Fibroblast of peridontal ligament (primary cell): ENCODE data around the gene KCNH5.

Experiments
- DNase-seq: peaks from one replicate; pipeline ENCODE4 v3.0.0-alpha.2; 2010; ENCODE audit errors: extremely low read depth

The KCNH5 gene

DNA sequence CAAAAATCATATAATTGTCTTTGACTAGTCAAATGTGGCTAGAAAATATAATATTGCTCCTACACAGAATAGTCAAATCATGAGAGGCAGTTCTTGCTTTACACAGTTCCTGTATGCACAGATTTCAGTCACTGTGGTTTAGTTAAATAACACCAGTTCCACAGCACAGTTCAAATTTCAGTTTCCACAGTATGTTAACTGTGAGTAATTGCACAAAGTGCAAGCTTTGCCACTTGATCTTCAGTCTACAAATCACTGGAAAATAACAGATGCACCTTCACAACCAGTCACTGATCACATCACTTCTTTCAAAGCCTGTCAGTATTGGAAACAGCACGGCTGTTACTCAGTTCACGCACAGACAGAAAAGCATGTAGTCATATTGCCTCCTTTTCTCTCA lies 38.7 kb downstream of the KCNH5 start:
- no peak for DNase-seq

- no peak for DNase-seq
Measured at GRCh38 chr14:62994096-62994495, 51.2 kb downstream of the KCNH5 start.

- no peak for DNase-seq
Measured at GRCh38 chr14:62988967-62989366, 56.3 kb downstream of the KCNH5 start.

DNA sequence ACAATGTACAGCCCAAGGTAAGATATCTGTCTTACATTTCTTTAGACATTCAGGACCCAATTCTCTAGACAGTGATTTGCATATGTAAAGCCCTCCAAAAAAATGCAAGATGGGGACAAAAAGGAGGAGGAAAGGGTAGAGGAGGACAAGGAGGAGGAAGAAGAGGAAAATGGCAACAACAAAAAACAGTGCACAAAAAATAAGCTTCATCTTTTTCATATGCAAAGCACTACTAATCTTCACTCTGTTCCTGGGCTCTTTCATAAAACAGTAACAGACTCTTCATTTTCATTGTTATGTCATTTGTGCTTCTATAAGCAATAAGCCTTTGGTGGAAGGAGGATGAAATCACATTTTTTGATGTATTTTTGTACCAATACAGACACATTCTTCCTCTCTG lies 61.4 kb downstream of the KCNH5 start:
- no peak for DNase-seq

- DNase-seq, result no peak
Measured at GRCh38 chr14:62980693-62981092, 64.6 kb downstream of the KCNH5 start.

DNA sequence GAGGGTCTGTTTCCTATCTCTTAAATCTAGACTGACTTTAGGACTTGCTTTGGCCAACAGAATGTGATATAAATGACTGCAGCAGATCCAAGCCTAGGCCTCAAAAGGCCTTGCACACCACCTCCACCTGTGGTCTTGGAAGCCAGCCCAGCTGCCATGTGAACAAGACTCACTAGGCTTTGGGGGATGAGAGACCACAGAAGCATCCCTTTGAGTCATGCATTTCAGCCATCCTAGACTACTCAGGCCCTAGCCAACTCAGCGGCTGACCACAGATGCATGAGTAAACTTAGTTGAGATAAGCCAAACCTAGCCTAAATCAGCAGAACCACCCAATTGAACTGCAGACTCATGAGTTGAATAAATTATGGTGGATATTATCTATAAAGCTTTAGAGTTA lies 87.7 kb downstream of the KCNH5 start:
- peak; percentile 51 for DNase-seq

DNA sequence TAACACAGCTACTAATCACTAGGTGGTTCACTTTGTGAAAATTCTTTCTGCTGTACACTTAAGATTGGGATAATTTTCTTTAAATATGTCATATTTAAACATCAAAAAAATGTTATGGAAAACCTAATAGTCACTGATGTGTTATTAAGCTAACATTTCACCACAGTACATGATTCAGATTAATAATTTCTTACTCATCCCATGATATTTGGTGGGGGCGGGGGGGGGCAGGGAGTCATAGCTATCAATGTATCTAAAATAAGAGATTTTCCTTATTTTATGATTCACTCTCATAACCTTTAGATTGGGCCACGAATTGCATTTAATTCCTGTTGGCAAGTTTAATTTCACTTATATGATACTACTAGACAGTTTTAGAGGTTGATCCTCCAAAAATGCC lies 88.8 kb downstream of the KCNH5 start:
- no peak for DNase-seq

- DNase-seq, result no peak
Measured at GRCh38 chr14:62954165-62954564, 91.1 kb downstream of the KCNH5 start.

DNA sequence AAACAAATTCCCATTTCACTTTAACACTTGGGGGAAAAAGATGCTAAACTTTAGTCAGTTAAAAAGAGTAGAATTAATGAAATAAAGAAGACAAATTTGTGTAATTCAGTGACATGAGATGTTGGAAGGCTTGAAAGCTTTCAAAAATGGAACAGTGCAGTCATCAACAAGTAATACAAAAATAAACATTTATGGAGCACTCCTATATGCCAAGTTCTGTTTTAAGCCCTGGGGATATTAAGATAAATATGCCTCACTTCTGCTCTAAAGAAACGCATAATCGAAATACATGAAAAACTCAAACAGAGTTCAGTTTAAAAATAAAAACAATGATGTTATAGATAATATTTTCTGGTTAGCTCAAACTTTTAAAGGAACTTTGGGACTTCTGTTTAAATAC lies 93.0 kb downstream of the KCNH5 start:
- DNase-seq, result no peak

GRCh38 chr14:62947301-62947700 lies 98.0 kb downstream of the KCNH5 start:
- no peak for DNase-seq

DNA sequence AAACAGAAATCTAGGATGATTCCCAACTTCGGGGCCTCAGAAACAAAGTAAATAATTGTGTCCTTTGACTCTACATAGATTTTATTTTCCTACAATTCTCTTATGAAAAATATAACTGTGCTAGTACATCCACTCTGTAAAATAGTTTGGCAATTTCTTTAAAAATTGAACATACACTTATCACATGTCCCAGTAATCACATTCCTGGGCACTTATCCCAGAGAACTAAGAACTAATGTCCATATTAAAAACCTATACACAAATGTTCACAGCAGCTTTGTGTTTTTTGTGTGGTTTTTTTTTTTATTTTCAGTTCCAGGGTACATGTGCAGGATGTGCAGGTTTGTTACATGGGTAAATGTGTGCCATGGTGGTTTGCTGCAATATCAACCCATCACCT lies 99.0 kb downstream of the KCNH5 start:
- no peak for DNase-seq

DNA sequence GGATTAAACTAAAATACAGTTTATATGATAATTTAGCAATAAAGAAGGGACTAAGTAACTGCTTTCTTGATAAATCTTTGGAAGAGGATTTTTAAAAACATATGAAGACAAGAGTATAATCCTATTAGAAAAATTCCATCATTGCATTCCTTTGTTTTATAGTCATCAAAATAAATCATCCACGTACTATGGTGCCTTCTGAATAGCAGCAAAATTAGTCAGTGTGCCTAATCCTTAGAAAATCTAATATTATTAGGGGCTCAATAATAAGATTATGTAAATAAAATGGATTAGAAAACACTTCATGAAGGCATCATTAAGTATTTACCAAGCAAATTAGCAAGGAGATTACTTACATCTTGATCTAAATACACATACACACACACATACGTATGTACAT lies 102.1 kb downstream of the KCNH5 start:
- DNase-seq, result no peak

- no peak for DNase-seq
Measured at GRCh38 chr14:62939970-62940369, 105.3 kb downstream of the KCNH5 start.

GRCh38 chr14:62938778-62939177 lies 106.5 kb downstream of the KCNH5 start:
- no peak for DNase-seq

DNA sequence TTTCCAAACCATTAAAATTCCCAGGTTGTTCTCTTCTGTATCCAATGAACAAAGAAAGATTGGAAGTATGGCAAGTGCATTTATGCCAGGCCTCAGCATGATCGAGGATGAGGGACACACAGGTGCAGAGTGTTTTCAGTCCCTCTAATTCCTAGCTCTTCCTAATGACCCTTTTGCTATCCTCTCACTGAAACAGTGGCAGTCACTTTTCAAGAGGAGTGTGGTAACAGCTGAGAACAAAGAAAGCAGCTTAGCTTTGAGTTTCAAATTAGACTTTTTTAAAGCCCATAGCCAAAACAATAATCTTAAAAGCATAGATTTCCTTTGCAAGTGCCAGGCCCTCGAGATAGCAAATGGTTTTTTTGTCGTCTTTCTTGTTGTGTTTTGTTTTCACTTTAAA lies 110.8 kb downstream of the KCNH5 start:
- no peak for DNase-seq

DNA sequence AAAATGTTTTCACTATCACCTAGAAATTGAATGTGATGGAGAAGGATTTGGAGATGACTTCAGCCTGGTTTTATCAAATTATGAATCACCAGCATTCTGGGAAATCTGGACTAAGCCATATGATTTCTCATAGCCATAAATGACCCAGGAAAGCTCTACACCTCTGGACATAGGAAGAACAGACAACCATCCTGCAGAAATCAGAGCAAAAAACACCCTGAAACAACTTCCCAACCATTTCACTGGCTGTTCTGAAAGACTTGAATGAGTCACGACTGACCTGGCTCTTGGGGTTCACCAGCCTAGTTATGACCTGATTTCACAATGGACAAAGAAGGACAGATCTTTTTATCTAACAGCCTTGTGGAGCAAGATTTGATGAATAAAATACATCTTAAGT lies 123.8 kb downstream of the KCNH5 start:
- no peak for DNase-seq

- no peak for DNase-seq
Measured at GRCh38 chr14:62916551-62916950, 128.7 kb downstream of the KCNH5 start.

- no peak for DNase-seq
Measured at GRCh38 chr14:62914873-62915272, 130.4 kb downstream of the KCNH5 start.

DNA sequence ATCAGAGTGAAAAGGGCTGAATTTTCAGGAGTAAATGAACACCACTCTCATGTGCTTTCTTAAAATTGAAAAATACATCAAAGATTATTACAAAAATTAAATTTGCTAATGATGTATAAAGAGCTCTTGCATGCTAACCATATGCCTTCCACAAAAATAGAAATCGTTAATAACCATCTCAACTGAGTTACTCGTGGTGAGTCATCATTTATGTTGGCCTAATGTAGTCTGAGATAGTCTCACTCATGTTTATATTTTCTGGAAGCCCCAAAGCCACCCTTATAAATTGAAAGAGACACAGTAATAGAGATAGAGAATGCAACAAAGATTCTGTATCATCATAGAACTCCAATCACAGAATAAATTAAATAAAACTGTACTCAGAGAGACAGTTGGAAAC lies 131.2 kb downstream of the KCNH5 start:
- DNase-seq, result no peak

DNA sequence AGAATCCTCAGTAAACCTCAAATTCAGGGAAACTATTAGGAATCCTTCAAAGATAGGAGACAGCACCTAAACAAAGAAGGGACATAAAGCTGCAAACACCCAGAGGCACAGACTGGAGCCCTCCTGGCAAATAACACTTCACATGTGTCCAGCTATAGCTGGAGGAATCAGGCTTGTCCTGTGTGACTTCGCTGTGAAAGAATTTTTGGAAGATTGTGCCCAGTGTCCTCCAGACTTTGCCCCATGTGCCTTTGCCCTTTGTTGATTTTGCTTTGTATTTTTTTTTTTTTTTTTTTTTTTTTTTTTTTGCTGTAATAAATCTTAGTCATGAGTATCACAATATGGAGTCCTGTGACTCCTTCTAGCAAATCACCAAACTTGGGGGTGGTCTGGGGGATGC lies 136.8 kb downstream of the KCNH5 start:
- no peak for DNase-seq

DNA sequence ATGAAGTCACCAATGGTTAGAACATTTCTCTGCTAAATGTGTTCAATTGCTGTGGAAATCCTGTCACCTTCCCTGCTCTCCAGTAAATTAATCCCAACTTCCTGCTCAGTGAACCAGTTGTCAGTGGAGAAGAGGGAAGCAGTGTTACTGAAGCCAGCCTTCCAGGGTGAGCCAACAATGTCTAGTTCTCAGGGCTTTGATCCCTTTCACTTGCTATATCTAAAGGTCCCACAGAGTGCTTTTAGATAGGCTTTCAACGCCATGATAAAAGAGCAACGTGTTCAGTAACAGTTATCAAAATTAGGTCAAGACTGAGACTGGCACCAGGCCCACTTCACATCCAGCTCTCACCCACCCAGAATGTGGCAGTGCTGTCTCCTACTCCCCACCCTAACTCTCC lies 139.7 kb downstream of the KCNH5 start:
- no peak for DNase-seq

GRCh38 chr14:62897771-62898170 lies 147.5 kb downstream of the KCNH5 start:
- DNase-seq, result no peak

- DNase-seq, result no peak
Measured at GRCh38 chr14:62896932-62897456, 148.3 kb downstream of the KCNH5 start.

- no peak for DNase-seq
Measured at GRCh38 chr14:62894736-62895135, 150.5 kb downstream of the KCNH5 start.

GRCh38 chr14:62889364-62889763 lies 155.9 kb downstream of the KCNH5 start:
- no peak for DNase-seq
